ENCODE data around the gene SCEL.
"Not testable (repeated sequence)": the region's sequence is repeated elsewhere in the genome, so short reads cannot be mapped to it uniquely, and the experiment has no call there.

Gene SCEL

DNA sequence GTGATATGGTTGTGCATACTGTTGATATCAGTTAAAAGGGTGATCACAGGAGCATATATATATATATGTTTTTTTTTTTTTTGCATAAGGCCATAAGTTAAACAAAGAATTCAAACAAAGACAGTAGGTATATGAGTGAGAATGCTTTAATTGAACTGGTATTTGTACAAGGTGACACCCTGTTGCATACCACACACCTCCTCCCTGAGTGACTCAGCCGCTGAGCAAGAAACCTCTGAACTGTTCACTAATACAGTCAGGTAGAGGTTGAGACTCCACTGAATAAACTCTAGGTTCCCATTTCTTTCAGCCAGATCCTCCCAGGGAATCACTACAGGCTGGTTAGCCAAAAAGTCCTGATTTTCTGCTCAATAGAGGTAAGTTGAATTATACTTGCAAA is at the start of gene SCEL:
TSS of gene SCEL (plus strand) at position 259 of the 400 bp plus-strand sequence. CDS start 20,170 bp downstream, outside the sequence.
- DNase-seq = no peak

DNA sequence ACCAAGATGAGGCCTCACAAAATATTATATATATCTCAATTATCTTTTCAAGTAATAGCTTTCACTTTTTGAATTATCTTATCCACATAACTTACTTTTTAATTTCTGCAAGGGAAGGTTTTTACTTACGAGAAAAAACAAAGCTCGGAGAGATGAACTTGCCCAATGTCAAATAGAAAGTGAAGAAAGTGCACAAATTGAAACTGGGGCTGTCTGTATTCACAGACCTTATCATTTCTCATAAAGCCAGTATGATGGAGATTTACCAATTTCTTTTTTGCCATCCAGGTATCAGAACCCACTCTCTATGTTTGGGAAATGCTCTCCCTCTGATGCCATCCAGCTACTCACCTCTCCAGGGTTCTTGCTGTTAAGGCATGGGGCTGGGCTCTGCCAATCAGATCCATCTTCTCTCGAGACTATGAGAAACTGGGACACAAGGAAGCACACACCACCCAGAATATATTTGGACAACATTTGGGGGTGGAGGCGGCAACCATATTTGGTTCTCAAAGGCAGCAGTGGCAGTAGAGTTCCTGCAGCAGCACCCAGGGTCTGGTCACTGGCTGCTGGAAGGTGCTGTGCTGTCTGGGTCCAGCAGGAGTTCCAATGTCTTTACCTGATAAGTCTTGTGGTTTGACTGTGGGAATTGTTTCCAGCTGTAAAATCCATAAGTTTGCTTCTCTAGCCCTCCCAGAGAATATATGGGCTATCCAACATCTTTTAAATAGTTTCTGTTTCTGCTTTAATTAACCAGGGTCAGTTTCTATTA is 45.8 kb upstream of the SCEL start:
- no peak for DNase-seq

DNA sequence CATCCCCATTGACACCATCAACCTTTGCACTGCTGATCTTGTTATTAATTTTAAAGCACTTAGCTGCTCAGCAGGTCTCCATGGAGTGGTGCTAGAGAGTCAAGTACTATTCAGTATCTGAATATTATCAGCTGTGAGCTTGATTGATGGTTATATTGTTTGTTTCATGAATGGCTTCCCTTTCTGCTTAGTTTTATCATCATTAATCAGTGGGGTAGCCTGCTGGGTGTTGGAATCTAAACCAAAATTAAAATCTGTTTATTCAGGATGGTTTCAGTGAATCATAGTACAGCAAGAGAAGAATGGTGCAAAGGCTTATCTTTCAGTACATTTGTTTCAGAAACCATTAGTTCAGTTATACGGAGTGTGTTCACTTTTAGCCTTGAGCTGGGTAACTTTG is 42.5 kb upstream of the SCEL start:
- DNase-seq = peak; percentile 10

DNA sequence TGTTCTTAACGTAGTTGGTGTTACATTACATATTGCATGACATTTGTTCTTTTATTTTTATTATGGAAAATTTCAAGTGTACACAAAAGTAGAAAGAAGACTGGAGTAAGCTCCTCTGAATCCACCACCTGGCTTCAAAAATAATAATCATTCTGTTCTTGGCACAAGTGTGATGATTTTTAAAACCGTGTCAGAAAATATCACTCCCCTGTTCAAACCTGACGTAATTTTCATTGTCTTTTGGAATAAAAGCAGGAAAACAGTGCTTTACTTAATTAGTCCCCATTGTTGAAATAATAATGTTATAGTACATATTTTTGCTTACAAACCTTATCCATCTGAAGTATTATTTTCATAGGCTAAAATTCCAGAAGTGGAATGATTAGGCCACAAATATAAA is 41.3 kb upstream of the SCEL start:
- no peak for DNase-seq

DNA sequence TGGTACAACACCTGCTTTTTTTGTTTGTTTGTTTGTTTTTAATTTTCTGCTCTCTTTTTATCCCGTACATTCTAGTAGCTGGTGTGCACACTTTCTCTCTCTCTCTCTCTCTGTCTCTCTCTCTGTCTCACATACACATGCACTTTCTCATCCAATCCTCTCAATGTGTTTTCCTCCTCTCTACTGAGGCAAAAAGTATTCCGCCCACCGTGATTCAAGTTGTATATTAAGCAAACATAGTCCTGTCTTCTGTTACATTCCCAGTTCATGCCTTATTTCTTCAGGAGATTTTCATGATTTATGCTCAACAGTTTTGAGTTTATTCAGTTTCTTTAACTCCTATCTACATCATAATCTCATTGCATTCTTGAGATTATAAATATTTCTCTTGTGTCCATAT is 38.2 kb upstream of the SCEL start:
- no peak for DNase-seq

DNA sequence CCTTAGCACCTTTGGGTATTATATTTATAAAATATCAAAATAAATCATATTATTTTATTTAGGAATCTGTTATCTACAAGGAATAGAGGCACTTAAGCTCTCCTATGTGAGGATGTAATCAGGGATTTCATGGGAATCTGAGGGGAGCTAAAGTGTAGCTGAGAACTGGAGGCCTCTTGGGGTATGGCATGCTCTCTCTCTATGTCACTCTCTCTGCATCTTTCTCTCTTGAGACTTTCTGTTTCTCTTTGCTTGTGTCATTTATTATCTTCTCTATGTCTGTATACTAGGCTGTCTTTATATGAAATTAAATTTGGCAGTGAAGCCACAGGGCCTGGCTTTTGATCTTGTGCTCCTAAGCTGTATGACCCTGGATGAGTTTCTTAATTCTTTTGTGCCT is 37.7 kb upstream of the SCEL start:
- no peak for DNase-seq

DNA sequence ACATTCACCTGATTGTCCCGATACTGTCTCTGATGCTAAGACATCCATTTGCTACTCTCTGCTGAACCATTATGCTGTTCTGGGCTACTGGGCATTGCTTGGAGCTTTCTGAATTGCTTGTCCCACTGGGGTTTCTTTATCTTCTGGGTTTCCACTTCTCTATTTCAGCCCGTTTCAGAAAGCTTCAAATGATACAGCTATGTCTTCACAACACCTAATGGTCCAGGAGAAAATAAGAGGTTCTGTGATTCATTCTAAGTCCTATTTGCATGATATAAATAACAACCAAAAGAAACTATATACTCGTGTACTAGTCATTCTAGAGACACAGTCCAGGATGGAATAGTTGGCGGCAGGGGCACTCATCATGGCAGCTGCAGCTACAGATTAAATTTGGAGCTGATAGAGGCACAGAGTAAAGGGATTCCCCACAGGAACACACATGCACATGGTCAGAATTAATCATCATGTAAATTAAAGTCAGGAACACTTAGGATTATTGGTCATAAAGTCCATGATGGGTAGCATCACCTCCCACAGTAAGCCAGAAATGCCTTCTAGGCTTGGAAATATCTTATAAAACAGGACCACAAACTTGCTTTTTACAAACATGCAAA is 33.3 kb upstream of the SCEL start:
- DNase-seq = no peak

GRCh38 chr13:77503398-77503797 is 32.1 kb upstream of the SCEL start:
- peak; percentile 23 for DNase-seq

GRCh38 chr13:77506874-77507273 is 28.6 kb upstream of the SCEL start:
- no peak for DNase-seq

- DNase-seq = peak; percentile 5
These were observed 27.4 kb upstream of the SCEL start for GRCh38 chr13:77507931-77508776.

- DNase-seq = no peak
These were observed 26.4 kb upstream of the SCEL start for GRCh38 chr13:77508959-77509620.

GRCh38 chr13:77510156-77510555 is 25.4 kb upstream of the SCEL start:
- DNase-seq = no peak

DNA sequence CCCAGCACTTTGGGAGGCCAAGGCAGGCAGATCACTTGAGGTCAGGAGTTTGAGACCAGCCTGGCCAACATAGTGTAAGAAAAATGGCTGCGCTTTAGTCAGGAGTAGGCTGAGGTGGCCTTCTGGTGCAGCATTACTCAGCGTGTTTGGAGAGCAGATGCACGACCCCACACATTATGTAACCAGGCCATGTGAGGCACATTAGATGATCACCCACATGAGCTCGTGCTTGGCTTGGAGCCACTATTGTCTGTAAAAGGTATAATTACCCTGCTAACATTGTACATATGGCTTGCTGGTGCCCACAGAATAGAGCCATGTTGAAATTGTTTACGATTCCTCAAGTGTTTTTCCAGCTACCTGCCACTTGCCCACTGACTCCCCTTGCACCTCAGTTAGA is 24.0 kb upstream of the SCEL start:
- DNase-seq = no peak

DNA sequence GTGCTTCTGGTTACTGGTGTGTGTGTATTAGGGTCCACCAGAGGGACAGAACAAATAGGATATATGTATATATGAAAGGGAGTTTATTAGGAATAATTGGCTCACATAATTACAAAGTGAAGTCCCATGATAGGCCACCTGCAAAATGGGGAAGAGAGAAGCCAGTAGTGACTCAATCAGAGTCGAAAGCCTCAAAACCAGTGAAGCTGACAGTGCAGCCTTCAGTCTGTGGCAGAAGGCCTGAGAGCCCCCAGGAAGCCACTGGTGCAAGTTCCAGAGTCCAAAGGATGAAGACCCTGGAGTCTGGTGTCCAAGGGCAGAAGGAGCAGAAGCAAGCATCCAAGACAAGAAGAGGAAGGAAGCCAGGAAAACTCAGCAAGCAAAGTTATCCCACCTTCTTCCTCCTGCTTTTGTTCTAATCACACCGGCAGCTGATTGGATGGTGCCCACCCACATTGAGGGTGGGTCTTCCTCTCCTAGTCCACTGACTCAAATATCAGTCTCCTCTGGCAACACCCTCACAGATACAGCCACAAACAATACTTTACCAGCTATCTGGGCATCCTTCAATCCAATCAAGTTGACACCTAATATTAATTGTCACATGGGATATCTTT is 21.7 kb upstream of the SCEL start:
- no peak for DNase-seq

DNA sequence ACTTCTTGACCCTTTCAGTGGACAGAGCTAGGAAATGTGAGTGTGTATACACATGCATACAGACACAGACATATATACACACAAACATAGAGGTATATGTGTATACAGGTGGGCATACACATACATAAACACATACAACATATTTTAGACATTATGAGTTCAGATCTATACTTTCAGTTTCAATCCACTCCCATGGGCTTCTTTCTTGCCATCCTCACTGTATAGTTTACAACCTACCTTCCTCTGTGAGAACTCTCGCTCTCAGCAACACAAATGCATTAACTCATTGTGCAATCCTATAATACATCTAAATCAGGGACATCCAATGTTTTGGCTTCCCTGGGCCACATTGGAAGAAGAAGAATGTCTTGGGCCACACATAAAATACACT is 21.2 kb upstream of the SCEL start:
- DNase-seq = no peak

- no peak for DNase-seq
These were observed 19.7 kb upstream of the SCEL start for GRCh38 chr13:77515785-77516184.

DNA sequence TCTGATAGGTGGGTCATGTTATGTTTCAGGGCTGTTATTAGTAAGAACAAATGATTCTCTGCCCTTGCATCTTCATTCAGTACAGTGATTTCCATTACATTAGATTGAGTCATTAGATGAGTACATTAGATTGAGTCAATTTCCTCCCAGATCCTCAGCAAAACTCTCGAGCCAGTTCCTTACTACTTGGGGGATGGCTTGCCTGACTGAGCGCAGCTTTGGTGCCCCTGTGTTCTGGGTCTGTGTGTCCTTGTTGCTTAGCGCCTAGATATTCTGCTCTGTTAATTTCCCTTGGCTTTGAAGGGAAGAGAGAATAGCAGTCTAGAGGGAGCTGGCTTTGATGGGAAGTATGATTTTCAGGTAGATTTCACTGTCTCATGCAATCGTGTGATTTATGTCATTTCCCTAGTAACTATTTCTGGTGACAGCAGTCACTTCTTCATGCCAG is 19.1 kb upstream of the SCEL start:
- DNase-seq = no peak

- no peak for DNase-seq
These were observed 17.2 kb upstream of the SCEL start for GRCh38 chr13:77518266-77518665.

DNA sequence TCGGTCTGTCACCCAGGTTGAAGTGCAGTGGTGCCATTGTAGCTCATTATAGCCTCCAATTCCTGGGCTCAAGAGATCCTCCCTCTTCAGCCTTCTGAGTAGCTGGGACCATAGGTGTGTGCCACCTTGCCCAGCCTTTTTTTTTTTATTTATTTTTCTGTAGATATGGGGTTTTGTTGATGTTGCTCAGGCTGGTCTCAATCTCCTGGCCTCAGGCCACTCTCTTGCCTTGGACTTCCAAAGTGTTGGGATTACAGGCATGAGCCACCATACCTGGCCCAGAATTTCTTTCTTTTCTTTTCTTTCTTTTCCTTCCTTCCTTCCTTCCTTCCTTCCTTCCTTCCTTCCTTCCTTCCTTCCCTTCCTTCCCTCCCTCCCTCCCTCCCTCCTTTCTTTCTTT is 16.1 kb upstream of the SCEL start:
- DNase-seq = not testable (repeated sequence)

GRCh38 chr13:77519808-77520207 is 15.7 kb upstream of the SCEL start:
- no peak for DNase-seq

GRCh38 chr13:77521194-77521593 is 14.3 kb upstream of the SCEL start:
- DNase-seq = no peak

DNA sequence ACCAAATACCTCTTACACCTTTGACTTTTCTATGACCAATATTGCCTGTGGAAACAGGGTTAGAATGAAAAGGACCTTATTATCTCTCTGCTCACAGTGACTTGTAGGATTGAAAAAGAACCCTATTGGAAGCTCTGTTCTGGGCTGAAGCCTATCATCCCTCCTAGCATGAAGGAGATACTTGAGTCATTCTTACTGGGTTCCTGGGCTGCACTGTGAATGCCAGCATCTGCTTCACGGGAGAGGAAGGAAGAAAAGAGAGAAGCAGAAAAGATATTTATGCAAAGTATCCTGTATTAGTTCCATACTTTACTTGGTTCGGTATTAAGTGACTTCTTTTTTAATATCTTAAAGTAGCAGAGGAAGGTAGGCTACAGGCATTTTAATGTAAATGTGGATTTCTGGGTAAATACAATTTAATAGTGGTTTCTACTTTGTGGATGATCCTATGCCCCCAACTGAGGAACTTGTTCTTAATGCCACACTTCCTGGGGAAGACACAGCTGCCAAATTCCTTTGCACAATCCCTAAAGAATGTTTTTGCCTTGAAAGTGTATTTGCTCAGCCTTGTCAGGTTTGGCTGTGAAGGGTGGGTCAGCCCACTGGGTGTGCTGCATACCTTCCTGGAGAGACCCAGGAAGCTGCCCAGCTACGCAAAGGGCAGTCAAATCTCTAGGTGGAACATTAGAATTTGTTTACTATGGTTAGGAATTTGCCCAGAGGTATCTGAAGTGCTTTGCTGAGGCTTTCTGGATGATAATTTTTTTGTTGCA is 13.7 kb upstream of the SCEL start:
- DNase-seq = no peak
